ENCODE data around the gene SH3GL3. TPM values are rescaled to one million over a fixed set of nuclear protein-coding genes. Genes with fewer than 3 reads are reported as not detected.

SH3GL3 gene, protein sequence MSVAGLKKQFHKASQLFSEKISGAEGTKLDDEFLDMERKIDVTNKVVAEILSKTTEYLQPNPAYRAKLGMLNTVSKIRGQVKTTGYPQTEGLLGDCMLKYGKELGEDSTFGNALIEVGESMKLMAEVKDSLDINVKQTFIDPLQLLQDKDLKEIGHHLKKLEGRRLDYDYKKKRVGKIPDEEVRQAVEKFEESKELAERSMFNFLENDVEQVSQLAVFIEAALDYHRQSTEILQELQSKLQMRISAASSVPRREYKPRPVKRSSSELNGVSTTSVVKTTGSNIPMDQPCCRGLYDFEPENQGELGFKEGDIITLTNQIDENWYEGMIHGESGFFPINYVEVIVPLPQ
- total RNA-seq (1 to 10 TPM; 1.7 to 8.4 TPM), polyA plus RNA-seq (1 to 10 TPM in 1 of 2 donors, under 1 TPM in 1; 0.31 to 2.8 TPM)
- long read RNA-seq, donor 1, partial matches to known transcripts: 0 of 3 reads
- long read RNA-seq, donor 1, other reads (novel, unspliced or antisense): 0 of 3 reads
- long read RNA-seq, donor 2, partial matches to known transcripts: 0 of 2 reads
- long read RNA-seq, donor 2, other reads (novel, unspliced or antisense): 0 of 2 reads
- long read RNA-seq, donor 3, partial matches to known transcripts: 0 of 1 reads
- long read RNA-seq, donor 3, other reads (novel, unspliced or antisense): 0 of 1 reads
- long read RNA-seq, donor 4: 0 reads
- long read RNA-seq, donor 5, partial matches to known transcripts: 0 of 3 reads
- long read RNA-seq, donor 5, other reads (novel, unspliced or antisense): 0 of 3 reads

DNA sequence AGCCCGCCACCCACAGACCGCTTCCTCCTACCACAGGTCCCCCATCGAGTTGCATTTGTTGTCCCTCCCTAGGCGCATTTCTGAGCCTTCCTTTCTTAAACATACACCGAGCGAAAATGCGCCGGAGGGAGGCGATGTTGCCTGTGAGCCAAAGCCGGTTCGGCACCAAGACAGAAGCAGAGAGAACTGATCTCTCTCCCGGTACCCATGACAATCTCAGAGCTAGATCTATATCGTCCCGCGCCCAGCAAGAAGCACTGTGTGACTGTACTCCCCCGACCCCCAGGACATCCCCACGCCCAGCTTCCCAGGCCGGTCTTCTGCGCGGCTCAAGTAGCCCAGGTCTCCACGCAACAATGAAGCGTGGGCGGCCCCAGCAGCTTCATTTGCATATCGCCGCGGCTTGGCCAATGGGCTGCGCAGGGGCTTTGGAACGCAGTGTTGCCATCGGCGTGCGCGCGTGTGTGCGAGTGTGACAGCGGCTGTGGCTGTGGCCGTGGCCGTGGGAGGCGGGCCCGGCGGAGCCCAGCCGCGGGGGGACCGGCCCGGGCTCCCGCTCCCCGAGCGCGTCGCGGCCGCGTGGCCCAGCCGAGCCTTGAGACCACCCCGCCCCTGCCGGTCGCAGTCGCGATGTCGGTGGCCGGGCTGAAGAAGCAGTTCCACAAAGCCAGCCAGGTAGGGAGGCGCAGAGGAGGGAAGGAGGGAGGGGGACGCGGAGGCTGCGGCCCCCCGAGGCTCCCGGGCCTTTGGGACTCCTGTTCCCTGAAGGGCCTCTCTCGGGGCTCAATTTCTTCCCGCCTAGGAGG is at the start of gene SH3GL3:
SH3GL3 (plus strand) TSS at position 438 of the 806 bp plus-strand sequence; CDS start at position 631, 193 bp downstream.
- no peak within 1 kb of the TSS for H3K27ac ChIP-seq (ENCODE audit: low read depth in 1 of 2, low read length in 1 of 2)
- 1% methylated on average over 66 to 68 of the region's 68 CpGs for WGBS, 2 donors
- peaks cover 0 to 2% (median 0%) of the 10 kb centered on the region in 4 donors for H3K9me3 ChIP-seq (ENCODE audit: control insufficient read depth in 4 of 4, insufficient read depth in 3 of 4, low read length in 3 of 4)
- H3K36me3 ChIP-seq (ENCODE audit: control insufficient read depth in 4 of 4, insufficient read depth in 4 of 4, low read length in 4 of 4): no peaks in the 10 kb centered on the region
- TF ChIP-seq, protein P1, sequence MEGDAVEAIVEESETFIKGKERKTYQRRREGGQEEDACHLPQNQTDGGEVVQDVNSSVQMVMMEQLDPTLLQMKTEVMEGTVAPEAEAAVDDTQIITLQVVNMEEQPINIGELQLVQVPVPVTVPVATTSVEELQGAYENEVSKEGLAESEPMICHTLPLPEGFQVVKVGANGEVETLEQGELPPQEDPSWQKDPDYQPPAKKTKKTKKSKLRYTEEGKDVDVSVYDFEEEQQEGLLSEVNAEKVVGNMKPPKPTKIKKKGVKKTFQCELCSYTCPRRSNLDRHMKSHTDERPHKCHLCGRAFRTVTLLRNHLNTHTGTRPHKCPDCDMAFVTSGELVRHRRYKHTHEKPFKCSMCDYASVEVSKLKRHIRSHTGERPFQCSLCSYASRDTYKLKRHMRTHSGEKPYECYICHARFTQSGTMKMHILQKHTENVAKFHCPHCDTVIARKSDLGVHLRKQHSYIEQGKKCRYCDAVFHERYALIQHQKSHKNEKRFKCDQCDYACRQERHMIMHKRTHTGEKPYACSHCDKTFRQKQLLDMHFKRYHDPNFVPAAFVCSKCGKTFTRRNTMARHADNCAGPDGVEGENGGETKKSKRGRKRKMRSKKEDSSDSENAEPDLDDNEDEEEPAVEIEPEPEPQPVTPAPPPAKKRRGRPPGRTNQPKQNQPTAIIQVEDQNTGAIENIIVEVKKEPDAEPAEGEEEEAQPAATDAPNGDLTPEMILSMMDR (IDR thresholded peaks at IDR 0.05; ENCODE audit: control extremely low read depth, extremely low read depth): no peak
- ATAC-seq (ENCODE audit: insufficient read depth, low FRiP score): peak; percentile 94
- H3K9ac ChIP-seq (ENCODE audit: insufficient read depth in 1 of 2, low read length in 2 of 2): no peak within 1 kb of the TSS
- H3K4me1 ChIP-seq (ENCODE audit: control insufficient read depth in 5 of 5, insufficient read depth in 5 of 5, low read length in 5 of 5): peaks cover 0 to 6% (median 0%) of the 10 kb centered on the region in 5 donors
- peak; percentile 84 to 92 (median 89) for DNase-seq
- no peaks in the 10 kb centered on the region for H3K27me3 ChIP-seq (ENCODE audit: control insufficient read depth in 3 of 3, insufficient read depth in 3 of 3, low read length in 2 of 3)
- peak within 1 kb of the TSS; percentile 39 for H3K4me3 ChIP-seq

DNA sequence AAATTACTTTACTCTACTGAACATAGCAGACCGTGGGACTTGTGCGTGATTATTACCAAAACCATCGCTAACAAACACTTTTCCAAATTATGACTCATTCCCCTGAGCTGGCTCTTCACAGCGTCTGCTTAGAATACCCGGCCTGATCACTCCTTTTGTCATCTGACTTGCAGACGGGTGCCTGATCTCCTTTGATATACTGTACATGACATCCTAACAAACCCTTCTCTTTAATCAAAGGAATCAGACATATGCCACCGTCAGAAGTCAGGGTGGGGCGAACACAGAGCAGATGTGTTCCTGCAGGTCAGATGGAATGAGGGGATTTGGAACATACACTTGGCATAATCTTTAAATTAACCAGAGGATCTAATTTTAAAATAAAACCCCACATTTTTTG is 48.5 kb upstream of the SH3GL3 start:
- ATAC-seq (ENCODE audit: insufficient read depth, low FRiP score): no peak
- TF ChIP-seq, protein P1 (IDR thresholded peaks at IDR 0.05; ENCODE audit: control extremely low read depth, extremely low read depth): no peak
- 73 to 91% methylated on average over 8 of the region's 8 CpGs for WGBS, 2 donors

DNA sequence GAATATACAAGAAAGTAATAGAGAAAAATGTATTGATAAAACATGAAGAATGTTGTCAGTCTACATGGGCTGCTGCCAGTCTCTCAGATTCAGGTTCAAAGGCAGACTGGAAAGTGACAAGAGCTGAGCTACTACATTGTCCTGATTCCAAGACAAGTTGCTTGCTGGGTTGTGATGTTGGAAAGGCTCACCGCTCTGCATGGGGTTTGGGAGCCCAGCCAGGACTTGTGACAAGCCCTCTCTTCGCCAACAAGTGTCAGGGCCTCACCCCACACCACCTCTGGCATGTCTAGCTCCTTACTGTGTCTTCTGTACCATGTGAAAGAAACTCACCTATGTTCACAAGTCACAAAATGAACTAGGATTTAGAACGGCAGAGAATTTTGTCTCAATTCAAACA is 43.0 kb upstream of the SH3GL3 start:
- no peaks in the 10 kb centered on the region for H3K9me3 ChIP-seq (ENCODE audit: control insufficient read depth in 4 of 4, insufficient read depth in 3 of 4, low read length in 3 of 4)
- TF ChIP-seq, protein P1 (IDR thresholded peaks at IDR 0.05; ENCODE audit: control extremely low read depth, extremely low read depth): no peak
- WGBS, 2 donors: 53 to 82% methylated on average over 3 of the region's 3 CpGs
- ATAC-seq (ENCODE audit: insufficient read depth, low FRiP score): no peak
- H3K9ac ChIP-seq (ENCODE audit: insufficient read depth in 1 of 2, low read length in 2 of 2): no peak overlapping the region
- no peaks in the 10 kb centered on the region for H3K4me1 ChIP-seq (ENCODE audit: control insufficient read depth in 5 of 5, insufficient read depth in 5 of 5, low read length in 5 of 5)
- H3K27me3 ChIP-seq (ENCODE audit: control insufficient read depth in 3 of 3, insufficient read depth in 3 of 3, low read length in 2 of 3): no peaks in the 10 kb centered on the region
- H3K4me3 ChIP-seq: no peak overlapping the region
- no peak for DNase-seq
- no peak overlapping the region for H3K27ac ChIP-seq (ENCODE audit: low read depth in 1 of 2, low read length in 1 of 2)
- H3K36me3 ChIP-seq (ENCODE audit: control insufficient read depth in 4 of 4, insufficient read depth in 4 of 4, low read length in 4 of 4): no peaks in the 10 kb centered on the region

More for the DNA sequence above, 48.5 kb upstream of the SH3GL3 start:
- H3K27ac ChIP-seq (ENCODE audit: low read depth in 1 of 2, low read length in 1 of 2): no peak overlapping the region
- H3K9ac ChIP-seq (ENCODE audit: insufficient read depth in 1 of 2, low read length in 2 of 2): no peak overlapping the region
- no peaks in the 10 kb centered on the region for H3K27me3 ChIP-seq (ENCODE audit: control insufficient read depth in 3 of 3, insufficient read depth in 3 of 3, low read length in 2 of 3)
- H3K4me3 ChIP-seq: no peak overlapping the region
- no peaks in the 10 kb centered on the region for H3K9me3 ChIP-seq (ENCODE audit: control insufficient read depth in 4 of 4, insufficient read depth in 3 of 4, low read length in 3 of 4)
- DNase-seq: no peak
- H3K4me1 ChIP-seq (ENCODE audit: control insufficient read depth in 5 of 5, insufficient read depth in 5 of 5, low read length in 5 of 5): no peaks in the 10 kb centered on the region
- no peaks in the 10 kb centered on the region for H3K36me3 ChIP-seq (ENCODE audit: control insufficient read depth in 4 of 4, insufficient read depth in 4 of 4, low read length in 4 of 4)

Measured in lung (tissue), 16 donors.